ENCODE data around the gene NELL1.
"Not testable (repeated sequence)": the region's sequence is repeated elsewhere in the genome, so short reads cannot be mapped to it uniquely, and the experiment has no call there.

Gene NELL1

DNA sequence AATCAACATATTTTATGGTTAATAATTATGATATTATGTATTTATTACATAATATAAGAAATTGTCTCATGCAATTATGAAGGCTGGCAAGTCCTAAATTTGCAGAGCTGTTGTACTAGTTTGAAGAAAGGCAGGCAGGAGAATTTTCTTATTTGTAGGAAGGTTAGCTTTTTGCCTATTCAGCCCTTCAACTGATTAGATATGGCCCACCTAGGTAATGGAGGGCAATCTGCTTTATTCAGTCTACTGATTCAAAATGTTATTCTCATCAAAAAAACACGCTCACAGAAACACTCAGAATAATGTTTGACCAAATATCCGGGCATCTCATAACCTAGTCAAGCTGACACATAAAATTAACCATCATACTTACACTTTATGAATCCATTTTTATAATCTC, 589.0 kb downstream of the NELL1 start:
- Mint-ChIP-seq H3K9me3 (no peaks in the 10 kb centered on the region), H3K36me3 (ENCODE audit: low read depth) (no peaks in the 10 kb centered on the region), H3K4me3 (no peak overlapping the region), H3K27ac (no peak overlapping the region), H3K4me1 (peaks cover 5% of the 10 kb centered on the region), H3K27me3 (ENCODE audit: low read depth) (peaks cover 5% of the 10 kb centered on the region)
- TF ChIP-seq, protein P1, sequence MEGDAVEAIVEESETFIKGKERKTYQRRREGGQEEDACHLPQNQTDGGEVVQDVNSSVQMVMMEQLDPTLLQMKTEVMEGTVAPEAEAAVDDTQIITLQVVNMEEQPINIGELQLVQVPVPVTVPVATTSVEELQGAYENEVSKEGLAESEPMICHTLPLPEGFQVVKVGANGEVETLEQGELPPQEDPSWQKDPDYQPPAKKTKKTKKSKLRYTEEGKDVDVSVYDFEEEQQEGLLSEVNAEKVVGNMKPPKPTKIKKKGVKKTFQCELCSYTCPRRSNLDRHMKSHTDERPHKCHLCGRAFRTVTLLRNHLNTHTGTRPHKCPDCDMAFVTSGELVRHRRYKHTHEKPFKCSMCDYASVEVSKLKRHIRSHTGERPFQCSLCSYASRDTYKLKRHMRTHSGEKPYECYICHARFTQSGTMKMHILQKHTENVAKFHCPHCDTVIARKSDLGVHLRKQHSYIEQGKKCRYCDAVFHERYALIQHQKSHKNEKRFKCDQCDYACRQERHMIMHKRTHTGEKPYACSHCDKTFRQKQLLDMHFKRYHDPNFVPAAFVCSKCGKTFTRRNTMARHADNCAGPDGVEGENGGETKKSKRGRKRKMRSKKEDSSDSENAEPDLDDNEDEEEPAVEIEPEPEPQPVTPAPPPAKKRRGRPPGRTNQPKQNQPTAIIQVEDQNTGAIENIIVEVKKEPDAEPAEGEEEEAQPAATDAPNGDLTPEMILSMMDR (IDR thresholded peaks at IDR 0.05; ENCODE audit: unreplicated experiment in 3 of 3), result no peak

DNA sequence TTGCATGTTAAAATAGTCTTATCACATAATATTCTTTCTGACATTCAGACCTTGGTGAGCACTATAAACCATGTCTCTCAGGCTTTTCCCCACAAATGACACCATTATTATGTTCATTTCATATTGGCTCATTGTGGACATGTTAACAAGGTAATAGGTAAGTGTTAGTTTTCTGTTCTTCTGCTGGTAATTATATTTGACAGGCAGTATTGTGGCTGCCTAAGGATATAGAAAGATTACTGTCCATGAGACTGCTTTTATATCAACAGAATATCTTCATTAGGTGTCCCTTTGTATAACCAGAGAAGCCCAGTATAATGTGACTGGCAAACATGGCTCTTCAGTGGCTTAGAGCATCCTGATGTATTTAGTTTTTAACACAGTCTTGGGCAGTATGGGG, 590.7 kb downstream of the NELL1 start:
- Mint-ChIP-seq H3K27ac (no peak overlapping the region), H3K9me3 (no peaks in the 10 kb centered on the region), H3K4me1 (peaks cover 5% of the 10 kb centered on the region), H3K36me3 (ENCODE audit: low read depth) (no peaks in the 10 kb centered on the region), H3K27me3 (ENCODE audit: low read depth) (no peaks in the 10 kb centered on the region), H3K4me3 (no peak overlapping the region)
- TF ChIP-seq, protein P1 (IDR thresholded peaks at IDR 0.05; ENCODE audit: unreplicated experiment in 3 of 3), result no peak

DNA sequence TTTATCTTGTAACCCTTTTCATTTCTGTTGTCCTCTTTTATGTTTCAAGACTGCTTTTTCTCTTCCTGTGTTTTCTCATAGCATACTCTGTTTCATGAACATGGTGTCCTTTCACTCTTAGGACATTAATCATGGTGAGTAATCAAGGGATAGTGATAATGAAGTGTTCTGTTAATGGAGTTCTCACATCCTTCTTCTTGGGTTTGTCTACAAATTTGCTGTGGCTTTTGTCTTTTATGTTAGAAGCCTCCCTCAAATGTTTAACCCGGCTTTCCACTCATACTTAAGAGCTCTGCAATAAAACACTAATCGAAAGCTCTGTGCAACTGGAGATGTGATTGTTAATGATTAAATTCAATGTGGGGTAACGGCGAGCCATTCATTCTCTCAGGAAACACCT, 593.6 kb downstream of the NELL1 start:
- Mint-ChIP-seq H3K9me3 (no peaks in the 10 kb centered on the region), H3K27me3 (ENCODE audit: low read depth) (no peaks in the 10 kb centered on the region), H3K4me1 (peaks cover 5% of the 10 kb centered on the region), H3K36me3 (ENCODE audit: low read depth) (no peaks in the 10 kb centered on the region), H3K4me3 (peak overlapping the region in 1 of 3 experiments; percentile 6), H3K27ac (peak overlapping the region; percentile 76 to 96 (median 89))
- TF ChIP-seq, protein P1 (IDR thresholded peaks at IDR 0.05; ENCODE audit: unreplicated experiment in 3 of 3), result no peak

DNA sequence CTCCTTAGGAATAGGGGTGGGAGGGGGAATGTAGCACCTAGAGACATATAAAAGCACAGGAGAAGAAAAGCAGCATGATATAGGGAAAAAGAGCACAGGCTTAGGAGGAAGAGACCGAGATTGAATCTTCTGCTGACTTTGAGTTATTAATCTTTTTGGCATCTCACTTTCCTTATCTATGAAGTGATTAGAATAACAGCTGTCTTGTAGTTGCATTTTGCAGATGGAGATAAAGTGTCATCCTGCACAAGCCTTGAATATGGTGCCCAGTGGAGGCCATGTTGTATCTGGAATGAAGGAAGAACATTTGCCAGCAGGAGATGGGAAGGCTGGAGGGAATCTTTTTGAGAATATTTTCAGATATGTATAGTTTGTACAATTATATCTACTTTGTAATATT, 594.7 kb downstream of the NELL1 start:
- H3K4me1 Mint-ChIP-seq, result peaks cover 5% of the 10 kb centered on the region
- peak overlapping the region in 2 of 3 experiments; percentile 76 to 77 for H3K27ac Mint-ChIP-seq
- TF ChIP-seq, protein P1 (IDR thresholded peaks at IDR 0.05; ENCODE audit: unreplicated experiment in 3 of 3), result no peak
- H3K36me3 Mint-ChIP-seq (ENCODE audit: low read depth), result no peaks in the 10 kb centered on the region
- H3K27me3 Mint-ChIP-seq (ENCODE audit: low read depth), result no peaks in the 10 kb centered on the region
- H3K4me3 Mint-ChIP-seq, result no peak overlapping the region
- H3K9me3 Mint-ChIP-seq, result no peaks in the 10 kb centered on the region

DNA sequence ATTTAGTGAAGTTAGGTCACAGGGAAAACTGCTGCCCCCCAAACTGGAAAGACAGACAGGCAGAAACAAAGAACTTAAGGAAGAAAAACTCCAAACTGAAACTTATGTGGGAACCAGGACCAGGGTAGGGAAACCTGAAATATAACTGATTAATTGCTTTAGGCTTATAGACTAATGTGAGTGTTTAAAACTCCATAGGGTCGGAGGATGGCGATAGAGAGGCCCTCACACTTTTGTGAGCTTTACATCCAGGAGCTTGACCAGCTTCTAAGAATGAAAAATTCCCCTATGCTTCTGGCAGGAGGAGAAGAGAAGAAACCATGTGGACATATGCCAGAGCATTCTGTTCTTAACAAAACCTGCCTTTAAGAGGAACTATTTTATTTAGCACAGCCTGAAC, 598.6 kb downstream of the NELL1 start:
- H3K36me3 Mint-ChIP-seq (ENCODE audit: low read depth), result no peaks in the 10 kb centered on the region
- TF ChIP-seq, protein P1 (IDR thresholded peaks at IDR 0.05; ENCODE audit: unreplicated experiment in 3 of 3), result no peak

DNA sequence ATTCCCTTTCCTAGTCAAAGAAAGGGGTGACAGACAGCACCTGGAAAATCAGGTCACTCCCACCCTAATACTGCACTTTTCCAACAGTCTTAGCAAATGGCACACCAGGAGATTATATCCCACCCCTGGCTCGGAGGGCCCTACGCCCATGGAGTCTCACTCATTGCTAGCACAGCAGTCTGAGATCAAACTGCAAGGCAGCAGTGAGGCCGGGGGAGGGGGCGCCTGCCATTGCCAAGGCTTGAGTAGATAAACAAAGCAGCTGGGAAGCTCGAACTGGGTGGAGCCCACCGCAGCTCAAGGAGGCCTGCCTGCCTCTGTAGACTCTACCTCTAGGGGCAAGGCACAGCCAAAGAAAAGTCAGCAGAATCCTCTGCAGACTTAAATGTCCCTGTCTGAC, 602.8 kb downstream of the NELL1 start:
- H3K36me3 Mint-ChIP-seq (ENCODE audit: low read depth); H3K4me3 Mint-ChIP-seq; H3K27me3 Mint-ChIP-seq (ENCODE audit: low read depth); H3K27ac Mint-ChIP-seq; H3K4me1 Mint-ChIP-seq: not testable (repeated sequence)
- peaks cover 23% of the 10 kb centered on the region for H3K9me3 Mint-ChIP-seq

More for the DNA sequence above, 598.6 kb downstream of the NELL1 start:
- peaks cover 10% of the 10 kb centered on the region for H3K9me3 Mint-ChIP-seq
- H3K4me3 Mint-ChIP-seq, result no peak overlapping the region
- H3K27ac Mint-ChIP-seq, result no peak overlapping the region
- H3K27me3 Mint-ChIP-seq (ENCODE audit: low read depth), result no peaks in the 10 kb centered on the region
- peaks cover 1% of the 10 kb centered on the region for H3K4me1 Mint-ChIP-seq
